ENCODE results near the gene MYO5B. TPM values are rescaled to one million over a fixed set of nuclear protein-coding genes. Genes with fewer than 3 reads are reported as not detected.

MYO5B gene
- total and polyA plus RNA-seq, 2 of the 4 experiments (the other 2 are of a cell fraction): 0.24 to 0.54 TPM

DNA sequence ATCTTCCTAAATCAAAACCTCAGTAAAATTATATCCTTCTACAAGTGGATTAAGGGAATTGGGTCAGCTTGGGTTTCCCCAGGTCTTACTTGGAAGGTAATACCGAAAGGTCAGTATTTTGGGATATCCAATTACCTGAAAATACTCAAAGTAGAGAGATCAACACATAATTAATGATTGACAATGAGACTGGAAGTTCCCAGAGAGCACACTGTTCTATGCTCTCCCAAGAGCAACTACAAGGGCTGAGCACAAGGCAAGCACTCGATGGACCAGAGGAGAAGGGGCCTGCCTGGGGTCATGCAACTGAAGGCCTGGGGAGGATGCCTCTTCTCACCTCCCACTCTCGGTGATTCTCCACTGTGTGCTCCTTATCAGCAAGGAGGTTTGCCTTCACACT, 222.4 kb downstream of the MYO5B start:
- Histone ChIP-seq H3K36me3 (ENCODE audit: control insufficient read depth, insufficient read depth, low read length) (no peaks in the 10 kb centered on the region), H3K27ac (ENCODE audit: insufficient read depth, low read length) (no peak overlapping the region), H3K14ac (replicated peaks; ENCODE audit: low read depth, low read length) (no peak overlapping the region), H3K4me1 (ENCODE audit: control insufficient read depth, insufficient read depth, low read length) (no peaks in the 10 kb centered on the region), H2AK5ac (ENCODE audit: low read depth, low read length) (no peak overlapping the region), H3K4ac (ENCODE audit: low read depth, low read length) (no peak overlapping the region), H2AK9ac (replicated peaks; ENCODE audit: low read depth, low read length, poor library complexity) (no peak overlapping the region), H2BK120ac (ENCODE audit: low read depth, low read length) (no peak overlapping the region), H3K4me3 (ENCODE audit: insufficient read depth, low read depth, low read length) (no peak overlapping the region), H3K18ac (ENCODE audit: low read depth, low read length) (no peak overlapping the region), H3K56ac (ENCODE audit: extremely low read depth, insufficient read depth, low read length) (no peak overlapping the region), H2BK15ac (ENCODE audit: low read depth, low read length) (no peak overlapping the region), H2BK20ac (ENCODE audit: low read depth, low read length) (no peak overlapping the region), H3K23ac (ENCODE audit: low read depth, low read length) (no peak overlapping the region), H4K5ac (ENCODE audit: low read depth, low read length) (no peak overlapping the region), H4K91ac (ENCODE audit: insufficient read depth, low read depth, low read length) (no peak overlapping the region), H2BK5ac (ENCODE audit: low read depth, low read length, poor library complexity, severe bottlenecking) (no peak overlapping the region), H4K20me1 (ENCODE audit: insufficient read depth, low read length) (no peaks in the 10 kb centered on the region), H3K79me1 (ENCODE audit: low read depth in 1 of 2, low read length in 2 of 2) (no peaks in the 10 kb centered on the region), H3K27me3 (ENCODE audit: control insufficient read depth, insufficient read depth, low read length) (peaks cover 1% of the 10 kb centered on the region; the same call in 1 of the 2 replicates), H3K9me3 (ENCODE audit: control insufficient read depth, insufficient read depth, low read length) (no peaks in the 10 kb centered on the region), H2AFZ (replicated peaks; ENCODE audit: low read length, poor library complexity) (no peak overlapping the region), H3K4me2 (ENCODE audit: low read depth, low read length) (no peak overlapping the region), H3K9ac (ENCODE audit: low read depth, low read length) (no peak overlapping the region), H3K9me1 (ENCODE audit: insufficient read depth, low read length) (no peaks in the 10 kb centered on the region), H4K8ac (ENCODE audit: low read depth in 2 of 2, low read length in 2 of 2) (no peak overlapping the region)
- intact Hi-C loops (cut with micrococcal nuclease): no loop called here
- BruUV-seq (replicated peaks): no TSS peak
- ChIA-PET CTCF (no interaction called here), POLR2A (ENCODE audit: unreplicated experiment) (no interaction called here)
- ATAC-seq (ENCODE audit: low read depth) (no peak), DNase-seq (no peak)
- TF ChIP-seq RAD21 (IDR thresholded peaks at IDR 0.05; ENCODE audit: low read length) (no peak), RFX5 (IDR thresholded peaks at IDR 0.05; ENCODE audit: low read depth, low read length) (no peak), POLR2A (IDR thresholded peaks at IDR 0.05; ENCODE audit: low read depth, low read length) (no peak), MXI1 (IDR thresholded peaks at IDR 0.05; ENCODE audit: borderline replicate concordance, low read depth, low read length) (no peak), MAZ (IDR thresholded peaks at IDR 0.05; ENCODE audit: borderline replicate concordance, low read depth, low read length) (no peak), MAFK (IDR thresholded peaks at IDR 0.05; ENCODE audit: low read depth, low read length) (no peak), CHD1 (IDR thresholded peaks at IDR 0.05; ENCODE audit: low read depth, low read length) (no peak), FOS (IDR thresholded peaks at IDR 0.05; ENCODE audit: low read depth, low read length) (no peak), SMC3 (IDR thresholded peaks at IDR 0.05; ENCODE audit: low read depth, low read length) (no peak), RCOR1 (IDR thresholded peaks at IDR 0.05; ENCODE audit: insufficient replicate concordance, low read length) (no peak), CEBPB (IDR thresholded peaks at IDR 0.05; ENCODE audit: low read depth, low read length) (no peak), BHLHE40 (IDR thresholded peaks at IDR 0.05; ENCODE audit: low read depth, low read length) (no peak)
- TF ChIP-seq, protein P1, sequence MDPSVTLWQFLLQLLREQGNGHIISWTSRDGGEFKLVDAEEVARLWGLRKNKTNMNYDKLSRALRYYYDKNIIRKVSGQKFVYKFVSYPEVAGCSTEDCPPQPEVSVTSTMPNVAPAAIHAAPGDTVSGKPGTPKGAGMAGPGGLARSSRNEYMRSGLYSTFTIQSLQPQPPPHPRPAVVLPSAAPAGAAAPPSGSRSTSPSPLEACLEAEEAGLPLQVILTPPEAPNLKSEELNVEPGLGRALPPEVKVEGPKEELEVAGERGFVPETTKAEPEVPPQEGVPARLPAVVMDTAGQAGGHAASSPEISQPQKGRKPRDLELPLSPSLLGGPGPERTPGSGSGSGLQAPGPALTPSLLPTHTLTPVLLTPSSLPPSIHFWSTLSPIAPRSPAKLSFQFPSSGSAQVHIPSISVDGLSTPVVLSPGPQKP (IDR thresholded peaks at IDR 0.05; ENCODE audit: borderline replicate concordance, low read depth, low read length): no peak
- TF ChIP-seq, protein P2, sequence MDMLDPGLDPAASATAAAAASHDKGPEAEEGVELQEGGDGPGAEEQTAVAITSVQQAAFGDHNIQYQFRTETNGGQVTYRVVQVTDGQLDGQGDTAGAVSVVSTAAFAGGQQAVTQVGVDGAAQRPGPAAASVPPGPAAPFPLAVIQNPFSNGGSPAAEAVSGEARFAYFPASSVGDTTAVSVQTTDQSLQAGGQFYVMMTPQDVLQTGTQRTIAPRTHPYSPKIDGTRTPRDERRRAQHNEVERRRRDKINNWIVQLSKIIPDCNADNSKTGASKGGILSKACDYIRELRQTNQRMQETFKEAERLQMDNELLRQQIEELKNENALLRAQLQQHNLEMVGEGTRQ (IDR thresholded peaks at IDR 0.05; ENCODE audit: low read depth, low read length): no peak
- TF ChIP-seq, protein P3, sequence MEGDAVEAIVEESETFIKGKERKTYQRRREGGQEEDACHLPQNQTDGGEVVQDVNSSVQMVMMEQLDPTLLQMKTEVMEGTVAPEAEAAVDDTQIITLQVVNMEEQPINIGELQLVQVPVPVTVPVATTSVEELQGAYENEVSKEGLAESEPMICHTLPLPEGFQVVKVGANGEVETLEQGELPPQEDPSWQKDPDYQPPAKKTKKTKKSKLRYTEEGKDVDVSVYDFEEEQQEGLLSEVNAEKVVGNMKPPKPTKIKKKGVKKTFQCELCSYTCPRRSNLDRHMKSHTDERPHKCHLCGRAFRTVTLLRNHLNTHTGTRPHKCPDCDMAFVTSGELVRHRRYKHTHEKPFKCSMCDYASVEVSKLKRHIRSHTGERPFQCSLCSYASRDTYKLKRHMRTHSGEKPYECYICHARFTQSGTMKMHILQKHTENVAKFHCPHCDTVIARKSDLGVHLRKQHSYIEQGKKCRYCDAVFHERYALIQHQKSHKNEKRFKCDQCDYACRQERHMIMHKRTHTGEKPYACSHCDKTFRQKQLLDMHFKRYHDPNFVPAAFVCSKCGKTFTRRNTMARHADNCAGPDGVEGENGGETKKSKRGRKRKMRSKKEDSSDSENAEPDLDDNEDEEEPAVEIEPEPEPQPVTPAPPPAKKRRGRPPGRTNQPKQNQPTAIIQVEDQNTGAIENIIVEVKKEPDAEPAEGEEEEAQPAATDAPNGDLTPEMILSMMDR (conservative IDR thresholded peaks at IDR 0.05; ENCODE audit: low read depth, low read length): no peak
- 40% methylated on average over 2 of the region's 3 CpGs; no CpG with 5 or more reads in 1 of the 2 experiments for WGBS, 2 experiments (ENCODE audit: extremely low coverage in 2 of 2, insufficient read length in 1 of 2)
- in situ Hi-C loops (cut with MboI; ENCODE audit: low sequenced_read_pairs): no loop called here
- dilution Hi-C loops (cut with HindIII; ENCODE audit: low sequenced_read_pairs, unreplicated experiment): no loop called here

Measured in IMR-90 (cell line).